ENCODE results near the gene COX5B.

The COX5B gene

DNA sequence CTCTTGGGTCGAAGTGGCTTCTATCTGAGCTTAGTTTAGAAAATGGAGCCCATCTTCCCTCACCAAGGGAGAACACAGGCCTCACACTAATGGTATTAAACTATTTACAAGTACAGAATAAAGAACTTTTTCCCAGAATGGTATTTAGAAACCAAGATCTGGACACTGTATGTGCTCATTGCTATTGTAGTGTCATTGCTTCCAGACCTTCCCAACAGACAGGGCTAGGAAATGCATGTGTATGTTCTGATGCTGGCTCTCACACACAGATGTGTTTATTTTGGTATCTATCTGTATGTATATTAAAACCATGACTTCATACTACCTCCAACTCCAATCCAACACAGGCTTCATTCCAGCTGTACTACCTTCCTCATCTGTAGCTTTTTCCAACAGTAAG is 8.0 kb downstream of the COX5B start:
- DNase-seq (ENCODE audit: low spot score) (no peak), FAIRE-seq (no peak)

- DNase-seq (ENCODE audit: low spot score) (no peak), FAIRE-seq (no peak)
These were observed 8.4 kb downstream of the COX5B start for GRCh38 chr2:97654309-97654708.

DNA sequence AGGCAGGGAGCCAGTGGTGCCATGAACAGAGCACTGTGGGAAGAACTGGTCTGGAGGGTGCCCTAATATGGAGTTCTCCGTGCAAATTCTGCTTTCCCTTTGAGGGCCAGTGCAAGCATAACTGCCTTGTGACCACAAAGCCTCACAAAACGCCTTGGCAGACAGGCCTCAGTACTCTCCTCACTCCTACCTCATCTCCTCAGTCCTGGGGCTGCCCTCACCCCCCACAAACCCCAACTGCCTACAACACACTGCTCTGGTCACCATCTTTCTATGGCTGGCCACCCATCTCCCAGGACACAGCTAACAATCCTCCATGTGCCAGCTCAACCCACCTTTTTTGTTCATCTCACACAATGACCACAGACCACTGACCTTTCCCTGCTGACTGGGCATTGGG is 8.9 kb downstream of the COX5B start:
- FAIRE-seq (no peak), DNase-seq (ENCODE audit: low spot score) (no peak)

- DNase-seq (ENCODE audit: low spot score) (no peak), FAIRE-seq (no peak)
These were observed 10.4 kb downstream of the COX5B start for GRCh38 chr2:97656129-97656755.

DNA sequence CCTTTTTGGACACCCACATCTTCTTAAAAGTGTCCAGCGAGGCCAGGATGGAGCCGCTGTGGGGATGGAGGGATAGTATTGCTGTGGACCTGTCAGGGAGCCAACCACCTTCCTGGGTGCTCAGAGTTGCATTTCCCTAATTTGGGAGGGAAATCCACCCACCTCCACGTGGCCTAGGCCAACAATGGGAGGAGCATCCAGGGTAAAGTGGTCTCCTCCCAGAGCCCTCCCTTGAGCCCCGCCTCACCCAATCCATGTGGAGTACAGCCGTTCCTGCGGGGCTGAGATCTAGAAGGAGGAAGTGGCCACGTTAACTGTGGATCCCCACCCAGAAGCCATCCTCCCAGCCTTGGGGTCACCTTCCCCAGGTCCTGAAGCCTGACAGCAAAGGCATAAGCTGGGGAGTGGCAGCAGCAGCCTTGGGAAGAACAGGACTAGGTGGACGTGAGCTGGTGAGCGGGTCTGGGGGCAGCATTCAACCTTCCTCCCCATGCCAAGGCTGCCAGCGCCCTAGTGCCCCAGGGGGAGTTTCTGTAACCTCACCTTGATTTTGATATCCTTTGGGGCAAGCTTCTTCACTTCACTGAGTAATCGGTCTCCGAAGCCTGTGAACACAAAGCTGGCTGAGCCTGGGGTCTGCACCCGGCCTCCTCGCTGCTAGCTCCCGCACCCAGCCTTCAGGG is 11.2 kb downstream of the COX5B start:
- FAIRE-seq (no peak), DNase-seq (ENCODE audit: low spot score) (no peak)

GRCh38 chr2:97657986-97658690 is 12.3 kb downstream of the COX5B start:
- FAIRE-seq = no peak
- no peak for DNase-seq (ENCODE audit: low spot score)

GRCh38 chr2:97658691-97659157 is 12.9 kb downstream of the COX5B start:
- FAIRE-seq = no peak
- no peak for DNase-seq (ENCODE audit: low spot score)

DNA sequence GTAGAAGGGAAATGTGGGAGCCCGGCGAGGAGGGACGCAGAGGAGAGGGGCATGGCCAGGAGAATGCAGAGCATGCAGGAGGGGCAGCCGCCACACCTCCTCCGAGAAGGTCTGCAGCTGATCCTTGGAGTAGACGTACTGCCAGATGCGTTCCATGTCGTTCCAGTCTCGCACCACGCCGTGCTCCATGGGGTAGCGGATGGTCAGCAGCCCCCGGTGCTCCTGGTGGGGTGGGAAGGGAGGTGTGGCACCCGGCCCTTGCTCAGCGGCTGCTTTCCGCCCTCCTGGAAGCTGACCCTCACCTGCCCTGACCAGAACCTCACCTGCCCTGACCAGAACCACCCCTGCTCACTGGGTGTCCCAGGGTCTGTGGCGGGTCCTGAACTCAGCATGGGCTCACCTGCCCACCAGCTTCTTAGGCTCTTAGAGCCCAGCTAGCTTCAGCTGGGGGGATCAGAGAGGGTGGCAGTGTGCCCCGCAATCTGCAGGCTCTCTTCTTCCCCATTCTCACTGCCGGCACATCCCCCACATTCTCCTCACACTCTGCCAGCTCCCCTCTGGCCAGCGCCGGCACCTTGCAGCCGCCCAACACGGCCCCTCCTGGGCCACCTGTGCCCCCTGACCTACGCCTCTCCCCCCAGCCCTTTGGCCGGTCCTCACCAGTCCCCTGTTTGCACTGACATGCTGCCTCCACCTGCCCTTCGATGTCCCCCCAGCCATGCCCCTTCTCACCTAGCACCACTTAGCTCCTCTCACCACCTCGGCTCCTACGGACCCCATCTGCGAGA is 13.6 kb downstream of the COX5B start:
- DNase-seq (ENCODE audit: low spot score) (no peak), FAIRE-seq (no peak)

DNA sequence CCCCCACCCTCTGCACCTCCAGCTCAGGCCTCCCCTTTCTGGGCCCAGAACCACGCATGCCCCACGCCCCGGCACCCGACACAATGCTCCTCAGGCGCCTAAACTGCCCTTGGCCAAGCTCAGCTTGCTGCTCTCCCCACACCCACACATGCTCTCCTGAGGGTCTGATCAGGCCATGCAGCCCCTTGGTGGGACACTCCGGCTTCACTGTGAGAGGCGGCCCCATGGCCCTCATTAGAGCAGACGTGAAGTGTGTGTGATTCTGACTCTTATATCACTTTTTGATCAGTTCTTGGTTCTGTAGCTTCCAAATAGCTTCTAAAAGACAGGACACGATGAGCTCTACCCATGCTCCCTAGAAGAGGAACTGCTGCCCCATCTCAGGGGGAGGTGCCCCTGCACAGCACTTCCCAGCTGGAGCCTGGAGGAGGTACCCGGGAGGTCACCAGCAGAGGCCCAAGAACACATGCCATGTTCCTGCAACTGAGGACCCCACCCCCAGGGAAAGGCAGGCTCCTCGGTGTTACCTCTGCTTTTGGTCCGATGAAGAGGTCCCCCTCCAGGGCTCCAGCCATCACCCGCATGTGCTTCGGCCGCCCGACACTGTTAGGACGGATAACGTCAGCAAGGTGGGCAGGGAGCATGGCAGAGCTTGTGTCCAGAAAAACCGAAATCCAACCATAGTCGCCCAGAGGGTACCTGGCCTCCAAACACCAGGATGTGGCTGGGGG is 14.3 kb downstream of the COX5B start:
- FAIRE-seq = no peak
- DNase-seq (ENCODE audit: low spot score) = no peak

DNA sequence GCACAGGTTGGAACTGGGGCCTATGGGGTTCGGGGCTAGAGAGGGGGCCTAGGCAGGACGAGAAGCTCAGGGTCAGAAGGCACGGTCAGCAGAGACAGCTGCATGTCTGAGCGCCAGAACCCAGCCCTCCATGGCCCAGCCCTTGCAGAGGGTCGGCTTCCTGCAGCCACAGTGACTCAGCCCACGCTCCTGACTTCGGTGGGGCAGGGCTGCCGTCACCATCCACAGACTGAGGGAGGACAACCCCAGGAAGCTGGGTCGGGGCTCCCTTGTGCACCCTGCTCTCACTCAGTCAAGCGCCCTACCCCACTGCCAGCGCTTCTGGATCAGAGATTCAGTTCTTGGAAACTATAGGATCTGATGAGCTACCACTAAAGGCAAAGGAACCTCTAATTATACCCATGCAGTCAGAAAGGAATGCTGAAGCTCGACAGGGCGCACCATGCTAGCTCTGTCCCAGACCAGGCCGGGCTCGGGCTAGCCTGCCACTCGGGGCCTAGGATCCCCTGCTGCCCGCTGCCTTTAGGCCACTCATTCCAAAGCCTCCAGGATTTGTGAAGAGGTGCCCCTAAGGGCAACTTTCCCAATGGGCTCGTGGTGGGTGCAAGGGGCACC is 15.0 kb downstream of the COX5B start:
- DNase-seq (ENCODE audit: low spot score) (no peak), FAIRE-seq (no peak)

DNA sequence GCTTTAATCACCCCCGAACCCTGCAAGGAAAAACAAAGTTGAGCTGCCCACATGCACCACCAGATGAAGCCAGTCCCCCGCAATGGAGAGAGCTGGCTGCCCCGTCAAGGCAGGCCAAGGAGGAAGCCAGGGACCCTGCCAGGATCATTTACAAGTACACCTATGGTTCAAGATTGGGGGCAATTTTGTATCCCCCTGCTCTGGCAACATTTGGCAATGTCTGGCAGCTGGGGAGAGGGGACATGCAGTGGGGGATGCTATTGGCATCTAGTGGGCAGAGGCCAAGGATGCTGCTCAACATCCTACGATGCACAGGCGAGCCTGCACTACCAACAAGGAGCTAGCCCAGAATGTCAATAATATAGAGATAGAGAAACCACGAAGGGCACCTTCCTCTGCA is 16.1 kb downstream of the COX5B start:
- DNase-seq (ENCODE audit: low spot score) (no peak), FAIRE-seq (no peak)

- FAIRE-seq (no peak), DNase-seq (ENCODE audit: low spot score) (no peak)
These were observed 16.6 kb downstream of the COX5B start for GRCh38 chr2:97662386-97662894.

GRCh38 chr2:97662895-97663625 is 17.2 kb downstream of the COX5B start:
- FAIRE-seq (peak; percentile 74), DNase-seq (ENCODE audit: low spot score) (peak; percentile 94)

- no peak for FAIRE-seq
- DNase-seq (ENCODE audit: low spot score) = no peak
These were observed 17.7 kb downstream of the COX5B start for GRCh38 chr2:97663626-97663961.

GRCh38 chr2:97663962-97664635 is 18.2 kb downstream of the COX5B start, which contains the start of gene ACTR1B:
TSS of gene ACTR1B (minus strand) at chr2:97664044. CDS start at chr2:97663890, 154 bp downstream.
- FAIRE-seq (peak; percentile 73), DNase-seq (ENCODE audit: low spot score) (peak; percentile 97)

DNA sequence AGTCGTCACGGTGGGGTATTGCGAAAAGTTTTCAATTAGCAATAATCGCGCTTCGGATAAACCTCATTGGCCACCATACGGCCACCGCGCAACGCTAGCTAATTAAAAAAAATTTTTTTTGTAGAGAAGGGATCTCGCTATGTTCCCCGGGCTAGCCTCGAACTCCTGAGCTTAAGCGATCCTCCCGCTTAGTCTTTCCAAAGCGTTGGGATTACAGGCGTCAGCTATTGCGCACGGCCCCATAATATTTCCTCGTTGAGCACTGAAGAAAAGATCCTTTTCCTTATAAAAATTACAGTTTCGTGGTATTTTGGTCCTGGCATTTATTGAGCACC is 18.7 kb downstream of the COX5B start:
- no peak for FAIRE-seq
- DNase-seq (ENCODE audit: low spot score) = no peak

DNA sequence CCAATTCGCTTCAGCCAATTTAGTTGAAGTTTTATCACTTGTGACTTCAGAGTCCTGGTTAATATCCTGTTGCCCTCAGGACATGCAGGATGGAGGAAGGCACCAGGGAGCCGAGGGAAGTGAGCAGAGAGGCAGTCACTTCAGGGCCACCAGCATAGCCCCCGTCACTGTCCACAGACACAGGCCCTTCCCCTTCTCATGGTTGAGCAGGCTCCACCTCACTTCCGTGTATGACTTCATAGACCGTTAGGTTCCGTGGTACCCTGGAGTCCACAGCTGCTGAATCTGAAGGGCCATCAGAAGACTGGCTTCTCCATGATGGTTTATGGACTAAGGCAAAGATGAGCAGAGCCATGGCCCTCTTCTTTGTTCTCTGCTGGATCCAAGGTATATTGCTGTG is 23.6 kb downstream of the COX5B start, which contains the start of gene C2orf92:
Gene C2orf92 (plus strand): TSS at position 266 of the 400 bp plus-strand sequence. CDS start 76 bp downstream, at position 342.
- DNase-seq (ENCODE audit: low spot score) (no peak), FAIRE-seq (no peak)

GRCh38 chr2:97670471-97670870 is 24.6 kb downstream of the COX5B start:
- FAIRE-seq = no peak
- no peak for DNase-seq (ENCODE audit: low spot score)

DNA sequence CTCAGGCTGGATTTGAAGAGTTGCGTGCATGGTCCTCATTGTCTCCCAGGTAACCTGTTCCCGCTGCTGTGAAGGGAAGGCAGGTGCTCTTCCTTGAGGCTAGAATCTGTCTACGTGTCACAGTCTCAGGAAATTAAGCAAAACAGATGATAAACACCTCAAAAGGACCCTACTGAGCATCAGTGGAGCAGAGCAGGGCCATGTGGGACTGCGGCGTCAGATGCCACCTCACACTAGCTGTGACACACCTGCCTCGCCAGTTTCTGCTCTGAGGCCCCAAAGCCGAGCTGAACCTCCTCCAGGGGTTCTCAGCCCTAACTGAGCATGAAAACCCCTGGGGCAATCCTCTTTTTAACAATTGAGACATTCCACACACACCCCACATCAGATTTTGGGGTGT is 25.7 kb downstream of the COX5B start:
- no peak for DNase-seq (ENCODE audit: low spot score)

More for the DNA sequence above, 25.7 kb downstream of the COX5B start:
- no peak for FAIRE-seq

Measured in RCC 7860 (cell line).